ENCODE results near the gene ASPM. TPM values are rescaled to one million over a fixed set of nuclear protein-coding genes. Genes with fewer than 3 reads are reported as not detected.
A peak's percentile ranks its signal among the peaks of the same experiment; 100 is the strongest.
"Not testable (repeated sequence)": the region's sequence is repeated elsewhere in the genome, so short reads cannot be mapped to it uniquely, and the experiment has no call there.

Gene ASPM
- polyA plus RNA-seq, 1 donor (not counting 4 experiments of a cell fraction or from before 2014, with no cell fraction given) = 10.0 TPM

DNA sequence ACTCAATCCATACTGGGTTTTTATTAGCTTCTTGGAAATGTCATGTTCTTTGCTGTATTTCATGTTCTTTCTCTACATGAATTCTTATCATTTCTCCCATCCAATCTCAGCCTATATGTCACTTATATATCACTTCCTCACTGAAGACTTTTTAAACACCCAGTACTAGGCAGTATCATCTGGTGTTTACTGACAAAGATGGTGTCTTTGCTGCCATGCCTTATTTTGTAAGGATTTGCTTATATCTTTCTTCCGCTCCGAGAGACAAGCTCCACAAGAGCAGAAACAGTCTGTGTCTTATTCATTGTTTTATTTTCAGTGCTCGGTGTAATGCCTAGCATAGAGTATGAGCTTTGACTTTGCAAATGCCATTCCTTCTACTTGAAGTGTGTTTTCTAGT is 109.6 kb downstream of the ASPM start:
- Histone ChIP-seq H3K27ac (ENCODE audit: control insufficient read depth, insufficient read depth, low read length) (no peak overlapping the region), H3K4me2 (ENCODE audit: control insufficient read depth, extremely low read depth, insufficient read depth, low read depth, low read length) (no peak overlapping the region), H3K36me3 (ENCODE audit: control insufficient read depth in 2 of 2, extremely low read depth in 1 of 2, insufficient read depth in 2 of 2, low read length in 2 of 2) (no peaks in the 10 kb centered on the region), H3K9ac (ENCODE audit: control insufficient read depth, extremely low read depth, insufficient read depth, low read length) (no peak overlapping the region), H2AFZ (ENCODE audit: control insufficient read depth, low read length) (no peak overlapping the region), H3K9me3 (ENCODE audit: control insufficient read depth, low read depth, low read length) (no peaks in the 10 kb centered on the region), H3K79me2 (ENCODE audit: control insufficient read depth, insufficient read depth, low read length) (no peaks in the 10 kb centered on the region), H3K4me1 (ENCODE audit: control insufficient read depth, extremely low read depth, insufficient read depth, low read length) (peaks cover 8% of the 10 kb centered on the region), H3K4me3 (ENCODE audit: control insufficient read depth in 2 of 3, extremely low read depth in 1 of 3, insufficient read depth in 2 of 3, low read depth in 1 of 3, low read length in 3 of 3) (no peak overlapping the region), H4K20me1 (ENCODE audit: control insufficient read depth, extremely low read depth, insufficient read depth, low read length) (no peaks in the 10 kb centered on the region), H3K27me3 (ENCODE audit: control insufficient read depth, extremely low read depth, insufficient read depth, low read length) (no peaks in the 10 kb centered on the region), H3K9me1 (ENCODE audit: control insufficient read depth, extremely low read depth, insufficient read depth, low read length) (no peaks in the 10 kb centered on the region)
- FAIRE-seq (no peak), DNase-seq (ENCODE audit: low read depth, low spot score) (no peak)
- dilution Hi-C loops (cut with MboI; ENCODE audit: extremely low pct_ligation_motif_present, low sequenced_read_pairs) = no loop called here
- TF ChIP-seq CTCF (optimal IDR thresholded peaks at IDR 0.05 in 1 of 3, IDR thresholded peaks at IDR 0.05 in 1 of 3, conservative IDR thresholded peaks at IDR 0.05 in 1 of 3; ENCODE audit: extremely low read depth in 1 of 3, insufficient read depth in 2 of 3, low read length in 3 of 3) (no peak), EZH2 (IDR thresholded peaks at IDR 0.05; ENCODE audit: low read length) (no peak)

DNA sequence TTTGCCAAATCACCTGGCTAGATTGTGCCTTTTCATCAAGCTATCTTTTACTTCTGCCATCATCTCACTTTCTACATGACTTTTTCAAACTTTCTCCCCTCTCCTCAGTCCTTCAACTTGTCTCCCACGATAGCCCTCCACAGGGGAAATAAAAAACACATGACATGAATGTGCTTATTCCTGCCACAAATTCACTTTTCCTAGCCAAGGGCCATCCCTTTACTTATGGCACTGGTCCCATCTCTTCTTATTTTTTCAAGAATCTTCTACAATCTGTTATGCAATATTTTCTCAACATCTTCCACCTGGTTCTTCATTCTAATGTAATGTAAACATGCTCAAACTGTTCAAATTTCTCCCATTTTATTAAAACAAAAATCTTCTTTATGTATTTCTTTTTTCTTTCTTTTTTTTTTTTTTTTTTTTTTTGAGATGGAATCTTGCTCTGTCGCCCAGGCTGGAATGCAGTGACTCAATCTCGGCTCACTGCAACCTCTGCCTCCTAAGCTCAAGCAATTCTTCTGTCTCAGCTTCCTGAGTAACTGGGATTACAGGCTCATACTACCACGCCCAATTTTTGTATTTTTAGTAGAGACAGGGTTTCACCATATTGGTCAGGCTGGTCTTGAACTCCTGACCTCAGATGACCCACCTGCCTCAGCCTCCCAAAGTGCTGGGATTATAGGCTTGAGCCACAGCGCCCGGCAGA is 111.7 kb downstream of the ASPM start:
- FAIRE-seq; H3K9me3 ChIP-seq (ENCODE audit: control insufficient read depth, low read depth, low read length); H3K4me1 ChIP-seq (ENCODE audit: control insufficient read depth, extremely low read depth, insufficient read depth, low read length); DNase-seq (ENCODE audit: low read depth, low spot score); dilution Hi-C loops (cut with MboI; ENCODE audit: extremely low pct_ligation_motif_present, low sequenced_read_pairs); H3K9ac ChIP-seq (ENCODE audit: control insufficient read depth, extremely low read depth, insufficient read depth, low read length); H3K9me1 ChIP-seq (ENCODE audit: control insufficient read depth, extremely low read depth, insufficient read depth, low read length); H3K79me2 ChIP-seq (ENCODE audit: control insufficient read depth, insufficient read depth, low read length); H4K20me1 ChIP-seq (ENCODE audit: control insufficient read depth, extremely low read depth, insufficient read depth, low read length); H3K27ac ChIP-seq (ENCODE audit: control insufficient read depth, insufficient read depth, low read length); H3K36me3 ChIP-seq (ENCODE audit: control insufficient read depth in 2 of 2, extremely low read depth in 1 of 2, insufficient read depth in 2 of 2, low read length in 2 of 2); H3K27me3 ChIP-seq (ENCODE audit: control insufficient read depth, extremely low read depth, insufficient read depth, low read length): not testable (repeated sequence)
- H2AFZ ChIP-seq (ENCODE audit: control insufficient read depth, low read length) = peak overlapping the region; percentile 27
- peak overlapping the region in 1 of 3 experiments; percentile 6 for H3K4me3 ChIP-seq (ENCODE audit: control insufficient read depth in 2 of 3, extremely low read depth in 1 of 3, insufficient read depth in 2 of 3, low read depth in 1 of 3, low read length in 3 of 3)
- H3K4me2 ChIP-seq (ENCODE audit: control insufficient read depth, extremely low read depth, insufficient read depth, low read depth, low read length) = peak overlapping the region; percentile 25

Other genes starting within 250 kb of the ASPM start
- gene CFHR2, start 202.9 kb downstream of the ASPM start, polyA plus RNA-seq = not detected in 3 replicates
- not detected in 3 replicates for gene CFHR5, start 169.1 kb downstream of the ASPM start, polyA plus RNA-seq
- not detected in 3 replicates for gene F13B, start 79.4 kb downstream of the ASPM start, polyA plus RNA-seq
- 3.5 to 5.2 TPM (median 4.1 TPM) in 3 replicates for gene ZBTB41, start 54.6 kb upstream of the ASPM start, polyA plus RNA-seq
- 0.04 to 0.12 TPM in 2 of 3 replicates, not detected in the other for gene CRB1, start 121.6 kb upstream of the ASPM start, polyA plus RNA-seq